ENCODE results near the gene DSCAML1.
"Not testable (repeated sequence)": the region's sequence is repeated elsewhere in the genome, so short reads cannot be mapped to it uniquely, and the experiment has no call there.

The DSCAML1 gene

GRCh38 chr11:117792241-117792640 lies 4.8 kb downstream of the DSCAML1 start:
- DNase-seq: no peak

GRCh38 chr11:117790279-117790678 lies 6.7 kb downstream of the DSCAML1 start:
- no peak for DNase-seq

- no peak for DNase-seq
Measured at GRCh38 chr11:117789241-117789640, 7.8 kb downstream of the DSCAML1 start.

GRCh38 chr11:117786135-117786870 lies 10.7 kb downstream of the DSCAML1 start:
- DNase-seq: no peak

- DNase-seq: no peak
Measured at GRCh38 chr11:117782101-117782500, 14.9 kb downstream of the DSCAML1 start.

GRCh38 chr11:117781627-117782026 lies 15.4 kb downstream of the DSCAML1 start:
- no peak for DNase-seq

- no peak for DNase-seq
Measured at GRCh38 chr11:117780456-117780855, 16.6 kb downstream of the DSCAML1 start.

GRCh38 chr11:117774553-117774952 lies 22.5 kb downstream of the DSCAML1 start:
- DNase-seq: no peak

- no peak for DNase-seq
Measured at GRCh38 chr11:117772360-117772759, 24.7 kb downstream of the DSCAML1 start.

GRCh38 chr11:117771841-117772240 lies 25.2 kb downstream of the DSCAML1 start:
- DNase-seq: no peak

- no peak for DNase-seq
Measured at GRCh38 chr11:117771197-117771596, 25.8 kb downstream of the DSCAML1 start.

- no peak for DNase-seq
Measured at GRCh38 chr11:117770061-117770460, 27.0 kb downstream of the DSCAML1 start.

- DNase-seq: no peak
Measured at GRCh38 chr11:117769533-117769932, 27.5 kb downstream of the DSCAML1 start.

GRCh38 chr11:117768506-117768905 lies 28.5 kb downstream of the DSCAML1 start:
- no peak for DNase-seq

- no peak for DNase-seq
Measured at GRCh38 chr11:117767071-117767470, 29.9 kb downstream of the DSCAML1 start.

GRCh38 chr11:117766576-117766975 lies 30.4 kb downstream of the DSCAML1 start:
- DNase-seq: no peak

- no peak for DNase-seq
Measured at GRCh38 chr11:117766026-117766425, 31.0 kb downstream of the DSCAML1 start.

GRCh38 chr11:117765068-117765467 lies 31.9 kb downstream of the DSCAML1 start:
- no peak for DNase-seq

- DNase-seq: not testable (repeated sequence)
Measured at GRCh38 chr11:117763465-117763864, 33.6 kb downstream of the DSCAML1 start.

GRCh38 chr11:117761993-117762392 lies 35.0 kb downstream of the DSCAML1 start:
- no peak for DNase-seq

- no peak for DNase-seq
Measured at GRCh38 chr11:117759305-117759704, 37.7 kb downstream of the DSCAML1 start.

GRCh38 chr11:117754030-117754429 lies 43.0 kb downstream of the DSCAML1 start:
- DNase-seq: no peak

GRCh38 chr11:117752721-117753237 lies 44.2 kb downstream of the DSCAML1 start:
- no peak for DNase-seq

- no peak for DNase-seq
Measured at GRCh38 chr11:117752071-117752470, 44.9 kb downstream of the DSCAML1 start.

All from activated CD4-positive, alpha-beta T cell treated with anti-CD3 and anti-CD28 coated beads, Interleukin-2, amount 50 U/mL, for 16 hours (primary cell).